A673 (cell line): ENCODE data around the gene SYNGR2. TPM values are rescaled to one million over a fixed set of nuclear protein-coding genes. Genes with fewer than 3 reads are reported as not detected.

Source experiments
- BruUV-seq: library from RNA; stranded (reverse); fragments of 400-500 nt; replicated peaks from 2 replicates; lab custom pipeline; 2021; lab: Mats Ljungman, UMichigan
- CTCF ChIA-PET: fragments of 300-600 bp; sonication (Branson Sonifier 250); formaldehyde crosslinking; loops from one replicate; lab custom pipeline; 2022; ENCODE audit warnings: antibody characterized with exemption; lab: Charles Lee
- POLR2A ChIA-PET: fragments of 300-600 bp; sonication (Branson Sonifier 250); formaldehyde crosslinking; loops from one replicate; lab custom pipeline; 2022; ENCODE audit warnings: antibody characterized with exemption; ENCODE audit not compliant: low non-redundant PET; lab: Charles Lee
- DNase-seq: peaks from one replicate; pipeline ENCODE4 v3.0.0-alpha.2; 2015; ENCODE audit warnings: low spot score
- H3K27ac ChIP-seq: fragments of 200-600 bp; sonication (generic); 2 replicates; pipeline ENCODE4 v1.5.1; 2016; ENCODE audit warnings: mixed run types, low read depth, mild to moderate bottlenecking, mixed read lengths, antibody characterized with exemption, low read length; ENCODE audit not compliant: poor library complexity, severe bottlenecking
- H3K27me3 ChIP-seq: fragments of 200-600 bp; sonication (generic); replicated peaks from 2 replicates; pipeline ENCODE4 v1.6.1; 2017; ENCODE audit warnings: mixed run types, low read depth, mild to moderate bottlenecking, mixed read lengths, antibody characterized with exemption, low read length; ENCODE audit not compliant: insufficient read depth, poor library complexity
- H3K36me3 ChIP-seq: fragments of 200-600 bp; sonication (generic); 2 replicates; pipeline ENCODE4 v1.6.1; 2016; ENCODE audit warnings: mixed run types, mild to moderate bottlenecking, mixed read lengths, antibody characterized with exemption, low read length; ENCODE audit not compliant: insufficient read depth, poor library complexity, severe bottlenecking
- H3K4me1 ChIP-seq: fragments of 200-600 bp; sonication (generic); 2 replicates; pipeline ENCODE4 v1.6.1; 2017; ENCODE audit warnings: mixed run types, mild to moderate bottlenecking, mixed read lengths, antibody characterized with exemption, low read length; ENCODE audit not compliant: insufficient read depth, poor library complexity, severe bottlenecking
- H3K4me3 ChIP-seq: fragments of 200-600 bp; sonication (generic); 2 replicates; pipeline ENCODE4 v1.5.1; 2016; ENCODE audit warnings: low read depth, mixed run types, mild to moderate bottlenecking, mixed read lengths, low read length; ENCODE audit not compliant: poor library complexity, severe bottlenecking
- H3K9me3 ChIP-seq: fragments of 200-600 bp; sonication (generic); 2 replicates; pipeline ENCODE4 v1.6.1; 2016; ENCODE audit warnings: mixed run types, low read depth, mild to moderate bottlenecking, mixed read lengths, antibody characterized with exemption, low read length; ENCODE audit not compliant: poor library complexity, severe bottlenecking
- CTCF ChIP-seq: fragments of 300-800, 200-600 bp; sonication (generic); conservative IDR thresholded peaks from 2 replicates; pipeline ENCODE4 v1.5.1; 2017; ENCODE audit warnings: low read depth, mild to moderate bottlenecking, antibody characterized with exemption, low read length, moderate library complexity, mixed read lengths
- EZH2 ChIP-seq: fragments of 200-600 bp; sonication (generic); IDR thresholded peaks from 2 replicates; pipeline ENCODE4 v1.6.1; 2017; ENCODE audit warnings: borderline replicate concordance, low read depth, mild to moderate bottlenecking, mixed read lengths, antibody characterized with exemption, low read length; ENCODE audit not compliant: poor library complexity, severe bottlenecking
- intact Hi-C: fragments of 100-400 bp; cut with micrococcal nuclease; formaldehyde crosslinking; loops from one replicate; pipeline ENCODE4 v1.10.0; 2022; ENCODE audit not compliant: unreplicated experiment
- total RNA-seq: library from RNA; stranded (reverse); gene quantifications from 2 replicates; pipeline ENCODE4 v1.2.3, GENCODE V29; 2021

Gene SYNGR2
- total RNA-seq, 1 experiment from 2014 or later: 55.3 TPM

GRCh38 chr17:78132084-78132676 lies 36.2 kb upstream of the SYNGR2 start:
- H3K27ac ChIP-seq: no peak overlapping the region
- peak overlapping the region; percentile 23 for H3K4me3 ChIP-seq
- H3K9me3 ChIP-seq: no peaks in the 10 kb centered on the region
- H3K4me1 ChIP-seq: peaks cover 38% of the 10 kb centered on the region
- no peaks in the 10 kb centered on the region for H3K27me3 ChIP-seq
- no peak for DNase-seq
- TF ChIP-seq EZH2: no peak
- TF ChIP-seq CTCF: no peak
- ChIA-PET CTCF (no interaction called here), POLR2A (no interaction called here)
- BruUV-seq: no TSS peak
- no peaks in the 10 kb centered on the region for H3K36me3 ChIP-seq
- intact Hi-C loops: no loop called here

- DNase-seq: no peak
- Histone ChIP-seq H3K4me1 (peaks cover 33% of the 10 kb centered on the region), H3K27ac (no peak overlapping the region), H3K9me3 (no peaks in the 10 kb centered on the region), H3K4me3 (no peak overlapping the region), H3K36me3 (no peaks in the 10 kb centered on the region), H3K27me3 (no peaks in the 10 kb centered on the region)
- intact Hi-C loops: no loop called here
- ChIA-PET POLR2A (no interaction called here), CTCF (no interaction called here)
- BruUV-seq: no TSS peak
- no peak for TF ChIP-seq CTCF
- TF ChIP-seq EZH2: no peak
These were observed 35.6 kb upstream of the SYNGR2 start for GRCh38 chr17:78132767-78133178.

GRCh38 chr17:78133179-78133951 lies 35.0 kb upstream of the SYNGR2 start:
- Histone ChIP-seq H3K36me3 (no peaks in the 10 kb centered on the region), H3K27ac (no peak overlapping the region), H3K4me1 (peaks cover 27% of the 10 kb centered on the region), H3K4me3 (no peak overlapping the region), H3K27me3 (no peaks in the 10 kb centered on the region), H3K9me3 (no peaks in the 10 kb centered on the region)
- TF ChIP-seq EZH2 (no peak), CTCF (no peak)
- no TSS peak for BruUV-seq
- intact Hi-C loops: no loop called here
- DNase-seq: no peak
- CTCF ChIA-PET: no interaction called here
- POLR2A ChIA-PET: no interaction called here
